ENCODE results near the gene IL1RAPL1. TPM values are rescaled to one million over a fixed set of nuclear protein-coding genes. Genes with fewer than 3 reads are reported as not detected.

Gene IL1RAPL1
- total RNA-seq, 4 donors from 2014 or later, result 8.2 to 10.9 (median 8.8) TPM

GRCh38 chrX:28613558-28613957, 26.3 kb downstream of the IL1RAPL1 start:
- TF ChIP-seq EP300 (IDR thresholded peaks at IDR 0.05) (no peak), POLR2A (IDR thresholded peaks at IDR 0.05) (no peak), CTCF (IDR thresholded peaks at IDR 0.05) (no peak)
- Histone ChIP-seq H3K4me3 (no peak overlapping the region), H3K4me1 (no peaks in the 10 kb centered on the region), H3K27me3 (no peaks in the 10 kb centered on the region), H3K36me3 (no peaks in the 10 kb centered on the region), H3K27ac (peak overlapping the region in 2 of 4 donors; percentile 37 to 47), H3K9me3 (no peaks in the 10 kb centered on the region)
- DNase-seq (ENCODE audit: low spot score in 2 of 2), result no peak
- WGBS, 2 donors, result 24 to 31% methylated on average over 1 of the region's 1 CpG

GRCh38 chrX:28625223-28625622, 38.0 kb downstream of the IL1RAPL1 start:
- Histone ChIP-seq H3K4me1 (no peaks in the 10 kb centered on the region), H3K27me3 (peaks cover 0 to 5% of the 10 kb centered on the region in 2 donors), H3K27ac (no peak overlapping the region), H3K9me3 (no peaks in the 10 kb centered on the region), H3K36me3 (no peaks in the 10 kb centered on the region), H3K4me3 (no peak overlapping the region)
- 45 to 86% methylated on average over 2 of the region's 2 CpGs for WGBS, 2 donors
- TF ChIP-seq CTCF (IDR thresholded peaks at IDR 0.05) (no peak), EP300 (IDR thresholded peaks at IDR 0.05) (no peak), POLR2A (IDR thresholded peaks at IDR 0.05) (no peak)
- DNase-seq (ENCODE audit: low spot score in 2 of 2), result no peak

- Histone ChIP-seq H3K4me3 (no peak overlapping the region), H3K4me1 (no peaks in the 10 kb centered on the region), H3K9me3 (no peaks in the 10 kb centered on the region), H3K27ac (no peak overlapping the region), H3K36me3 (no peaks in the 10 kb centered on the region), H3K27me3 (peaks cover 0 to 5% of the 10 kb centered on the region in 2 donors)
- TF ChIP-seq POLR2A (IDR thresholded peaks at IDR 0.05) (no peak), CTCF (IDR thresholded peaks at IDR 0.05) (no peak), EP300 (IDR thresholded peaks at IDR 0.05) (no peak)
- 89 to 95% methylated on average over 2 of the region's 2 CpGs for WGBS, 2 donors
- no peak for DNase-seq (ENCODE audit: low spot score in 2 of 2)
These were observed 39.3 kb downstream of the IL1RAPL1 start for GRCh38 chrX:28626515-28626914.

GRCh38 chrX:28628120-28628519, 40.9 kb downstream of the IL1RAPL1 start:
- TF ChIP-seq EP300 (IDR thresholded peaks at IDR 0.05) (no peak), CTCF (IDR thresholded peaks at IDR 0.05) (no peak), POLR2A (IDR thresholded peaks at IDR 0.05) (no peak)
- DNase-seq (ENCODE audit: low spot score in 2 of 2), result no peak
- H3K27ac ChIP-seq, result no peak overlapping the region
- H3K27me3 ChIP-seq, result peaks cover 0 to 3% of the 10 kb centered on the region in 2 donors
- H3K4me1 ChIP-seq, result no peaks in the 10 kb centered on the region
- H3K4me3 ChIP-seq, result no peak overlapping the region
- H3K36me3 ChIP-seq, result no peaks in the 10 kb centered on the region
- no peaks in the 10 kb centered on the region for H3K9me3 ChIP-seq

- no peaks in the 10 kb centered on the region for H3K27me3 ChIP-seq
- H3K4me1 ChIP-seq, result no peaks in the 10 kb centered on the region
- no peak for DNase-seq (ENCODE audit: low spot score in 2 of 2)
- no peaks in the 10 kb centered on the region for H3K9me3 ChIP-seq
- H3K27ac ChIP-seq, result no peak overlapping the region
- WGBS, 2 donors, result 54 to 63% methylated on average over 3 of the region's 3 CpGs
- H3K4me3 ChIP-seq, result no peak overlapping the region
- no peaks in the 10 kb centered on the region for H3K36me3 ChIP-seq
- TF ChIP-seq CTCF (IDR thresholded peaks at IDR 0.05) (no peak), POLR2A (IDR thresholded peaks at IDR 0.05) (no peak), EP300 (IDR thresholded peaks at IDR 0.05) (no peak)
These were observed 51.5 kb downstream of the IL1RAPL1 start for GRCh38 chrX:28638775-28639174.

All from tibial nerve (tissue), 4 donors.